ENCODE measurements around the gene TCTN1.

Gene TCTN1

DNA sequence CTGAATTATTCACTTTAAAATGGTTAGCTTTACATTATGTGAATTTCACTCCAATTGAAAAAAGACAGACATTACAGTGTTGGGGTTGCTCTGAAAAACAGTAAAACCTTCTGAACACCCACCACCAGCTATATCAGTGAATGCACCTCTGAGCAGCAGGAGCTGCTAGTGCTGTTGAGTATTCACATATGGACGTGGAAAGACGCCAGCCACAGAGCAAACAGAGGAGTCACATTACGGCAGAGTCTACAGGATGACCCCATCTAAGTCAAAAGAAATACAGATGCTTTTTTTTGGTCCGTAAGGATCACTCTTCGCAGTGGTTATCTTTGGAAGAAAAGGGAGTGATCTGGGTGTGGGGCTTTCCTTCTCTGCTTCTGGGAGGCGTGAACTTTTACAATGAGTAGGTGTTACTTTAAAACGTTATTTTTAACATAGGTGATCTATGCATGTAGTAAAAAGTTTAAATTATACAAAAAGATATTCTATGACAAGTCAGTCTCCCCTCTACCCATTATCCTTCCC is 70.4 kb downstream of the TCTN1 start:
- no peak overlapping the region for H2AFZ ChIP-seq (ENCODE audit: low read length)
- H2AK5ac ChIP-seq (ENCODE audit: low read depth, low read length): no peak overlapping the region
- no CpG with 5 or more reads among the region's 7 CpGs for WGBS, 2 donors (ENCODE audit: extremely low coverage in 2 of 2, insufficient read length in 2 of 2, insufficient replicate concordance in 1 of 2)
- H3K9me3 ChIP-seq (replicated peaks in 1 of 2; ENCODE audit: control insufficient read depth in 2 of 2, insufficient read depth in 1 of 2, low read depth in 1 of 2, low read length in 2 of 2): peaks cover 0 to 4% of the 10 kb centered on the region in 2 donors
- peaks cover 0 to 49% (median 10%) of the 10 kb centered on the region in 3 experiments for H3K27me3 ChIP-seq (ENCODE audit: control insufficient read depth in 3 of 3, insufficient read depth in 3 of 3, low read depth in 1 of 3, low read length in 3 of 3)
- no peak overlapping the region for H3K4me3 ChIP-seq (ENCODE audit: low read length in 2 of 2)
- no peak overlapping the region for H3K18ac ChIP-seq (ENCODE audit: low read length)
- H3K36me3 ChIP-seq (replicated peaks in 1 of 2; ENCODE audit: control insufficient read depth in 2 of 2, insufficient read depth in 2 of 2, low read length in 2 of 2): no peaks in the 10 kb centered on the region
- H3K14ac ChIP-seq (ENCODE audit: low read length): no peak overlapping the region
- no peak overlapping the region for H3K23ac ChIP-seq (ENCODE audit: low read depth, low read length, poor library complexity)
- no peak overlapping the region for H3K9ac ChIP-seq (ENCODE audit: low read depth, low read length, poor library complexity)
- H2BK15ac ChIP-seq (ENCODE audit: low read length): no peak overlapping the region
- no peak overlapping the region for H4K8ac ChIP-seq (ENCODE audit: low read depth, low read length)
- no peaks in the 10 kb centered on the region for H3K79me1 ChIP-seq (ENCODE audit: low read depth, low read length)
- H2BK12ac ChIP-seq (ENCODE audit: low read length): no peak overlapping the region
- H2BK5ac ChIP-seq (ENCODE audit: low read length): no peak overlapping the region
- no peak overlapping the region for H4K91ac ChIP-seq (ENCODE audit: low read depth, low read length, poor library complexity)
- H3K4me2 ChIP-seq (ENCODE audit: insufficient read depth, low read length, poor library complexity, severe bottlenecking): no peak overlapping the region
- H3K4me1 ChIP-seq (ENCODE audit: control insufficient read depth in 2 of 2, insufficient read depth in 1 of 2, low read depth in 1 of 2, low read length in 2 of 2): peaks cover 0 to 5% of the 10 kb centered on the region in 2 donors
- H3K4ac ChIP-seq (ENCODE audit: low read length): no peak overlapping the region
- DNase-seq (ENCODE audit: low spot score): no peak
- no peak overlapping the region for H3K27ac ChIP-seq (replicated peaks; ENCODE audit: low read length)
- no peak overlapping the region for H2BK120ac ChIP-seq (ENCODE audit: low read depth, low read length)

DNA sequence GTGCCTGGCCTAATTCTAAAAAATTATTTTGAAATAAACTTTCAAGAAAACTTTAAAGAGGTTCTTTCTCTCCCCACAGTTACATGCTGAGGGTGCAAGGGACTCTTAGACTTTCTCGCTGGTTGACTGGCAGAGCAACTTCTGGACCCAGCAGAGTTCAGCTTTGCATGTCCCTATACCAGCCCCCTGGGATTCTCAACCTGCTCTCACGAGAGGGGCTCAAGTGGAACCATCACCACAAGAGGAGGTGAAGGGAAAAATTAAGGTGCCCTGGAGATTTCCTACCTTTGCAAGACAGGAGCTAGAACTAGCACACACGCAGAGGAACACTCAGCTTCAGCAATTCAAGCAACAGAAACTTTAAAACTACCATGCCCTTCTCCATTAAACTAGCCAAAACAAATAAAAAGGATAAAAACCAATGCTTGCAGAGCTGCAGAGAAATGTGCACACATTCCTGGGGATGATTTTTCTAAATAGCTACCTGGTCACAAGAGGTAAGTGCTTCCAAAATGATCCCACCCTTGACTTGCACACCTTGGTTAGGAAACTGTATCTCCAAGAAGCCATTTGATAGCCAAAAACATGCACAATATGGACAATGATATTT is 72.5 kb downstream of the TCTN1 start:
- no peak for DNase-seq (ENCODE audit: low spot score)
- no CpG with 5 or more reads among the region's 3 CpGs for WGBS, 2 donors (ENCODE audit: extremely low coverage in 2 of 2, insufficient read length in 2 of 2, insufficient replicate concordance in 1 of 2)

DNA sequence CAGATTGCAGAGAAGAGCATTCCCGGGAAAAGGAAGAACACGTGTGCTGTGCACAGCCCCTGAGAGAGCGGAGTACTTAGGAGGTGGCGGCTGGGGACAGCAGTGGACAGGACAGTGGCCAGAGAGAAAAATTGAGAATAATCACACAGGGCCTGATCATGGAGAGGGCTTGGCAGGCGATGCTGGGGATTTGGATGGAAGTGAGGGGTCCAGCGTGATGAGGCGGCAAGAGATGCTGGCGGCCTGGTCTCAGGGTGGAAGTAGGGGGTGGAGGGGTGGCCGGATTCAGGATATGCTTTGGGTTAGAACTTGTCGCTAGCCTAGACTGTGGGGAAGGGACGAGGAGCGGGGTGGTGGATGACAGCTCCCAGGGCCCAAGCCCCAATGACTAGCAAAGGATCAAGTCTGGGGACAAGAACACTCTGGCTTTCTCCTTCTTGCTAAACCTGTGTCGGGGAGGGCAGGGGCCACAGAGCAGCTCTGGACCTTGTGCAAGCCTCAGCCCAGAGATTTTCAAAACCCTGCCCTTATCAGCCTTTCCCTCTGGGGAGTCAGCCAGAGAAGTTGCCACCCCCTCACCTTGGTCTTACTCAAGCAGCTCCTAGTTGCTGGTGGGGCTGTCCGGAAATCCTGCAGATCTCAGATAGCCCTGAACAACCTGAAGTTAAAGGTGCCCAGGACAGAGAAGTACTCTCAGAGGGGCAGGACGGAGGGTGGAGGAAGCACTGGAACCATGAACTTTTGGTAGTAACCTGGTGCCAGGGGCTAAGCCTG is 73.7 kb downstream of the TCTN1 start:
- DNase-seq (ENCODE audit: low spot score): no peak
- no peak overlapping the region for H3K23ac ChIP-seq (ENCODE audit: low read depth, low read length, poor library complexity)
- H2BK15ac ChIP-seq (ENCODE audit: low read length): peak overlapping the region; percentile 84
- no peak overlapping the region for H3K4me2 ChIP-seq (ENCODE audit: insufficient read depth, low read length, poor library complexity, severe bottlenecking)
- no peak overlapping the region for H2BK12ac ChIP-seq (ENCODE audit: low read length)
- no peaks in the 10 kb centered on the region for H3K36me3 ChIP-seq (replicated peaks in 1 of 2; ENCODE audit: control insufficient read depth in 2 of 2, insufficient read depth in 2 of 2, low read length in 2 of 2)
- H3K27me3 ChIP-seq (ENCODE audit: control insufficient read depth in 3 of 3, insufficient read depth in 3 of 3, low read depth in 1 of 3, low read length in 3 of 3): peaks cover 0 to 63% (median 10%) of the 10 kb centered on the region in 3 experiments
- H3K27ac ChIP-seq (replicated peaks; ENCODE audit: low read length): no peak overlapping the region
- H4K91ac ChIP-seq (ENCODE audit: low read depth, low read length, poor library complexity): no peak overlapping the region
- no peak overlapping the region for H3K18ac ChIP-seq (ENCODE audit: low read length)
- no peak overlapping the region for H3K9ac ChIP-seq (ENCODE audit: low read depth, low read length, poor library complexity)
- no peak overlapping the region for H3K14ac ChIP-seq (ENCODE audit: low read length)
- no peak overlapping the region for H3K4me3 ChIP-seq (ENCODE audit: low read length in 2 of 2)
- no peak overlapping the region for H4K8ac ChIP-seq (ENCODE audit: low read depth, low read length)
- H2AFZ ChIP-seq (ENCODE audit: low read length): no peak overlapping the region
- H3K79me1 ChIP-seq (ENCODE audit: low read depth, low read length): no peaks in the 10 kb centered on the region
- H3K4me1 ChIP-seq (ENCODE audit: control insufficient read depth in 2 of 2, insufficient read depth in 1 of 2, low read depth in 1 of 2, low read length in 2 of 2): peaks cover 0 to 13% of the 10 kb centered on the region in 2 donors
- no peak overlapping the region for H2BK120ac ChIP-seq (ENCODE audit: low read depth, low read length)
- no CpG with 5 or more reads among the region's 15 CpGs for WGBS, 2 donors (ENCODE audit: extremely low coverage in 2 of 2, insufficient read length in 2 of 2, insufficient replicate concordance in 1 of 2)
- peak overlapping the region; percentile 15 for H2AK5ac ChIP-seq (ENCODE audit: low read depth, low read length)
- H3K9me3 ChIP-seq (replicated peaks in 1 of 2; ENCODE audit: control insufficient read depth in 2 of 2, insufficient read depth in 1 of 2, low read depth in 1 of 2, low read length in 2 of 2): peaks cover 0 to 4% of the 10 kb centered on the region in 2 donors
- H3K4ac ChIP-seq (ENCODE audit: low read length): no peak overlapping the region
- no peak overlapping the region for H2BK5ac ChIP-seq (ENCODE audit: low read length)

More for the DNA sequence above, 72.5 kb downstream of the TCTN1 start:
- no peak overlapping the region for H2BK12ac ChIP-seq (ENCODE audit: low read length)
- H2BK5ac ChIP-seq (ENCODE audit: low read length): no peak overlapping the region
- no peak overlapping the region for H3K14ac ChIP-seq (ENCODE audit: low read length)
- no peak overlapping the region for H2AFZ ChIP-seq (ENCODE audit: low read length)
- H2BK15ac ChIP-seq (ENCODE audit: low read length): no peak overlapping the region
- H3K4me2 ChIP-seq (ENCODE audit: insufficient read depth, low read length, poor library complexity, severe bottlenecking): no peak overlapping the region
- no peak overlapping the region for H3K4ac ChIP-seq (ENCODE audit: low read length)
- peaks cover 0 to 4% of the 10 kb centered on the region in 2 donors for H3K9me3 ChIP-seq (replicated peaks in 1 of 2; ENCODE audit: control insufficient read depth in 2 of 2, insufficient read depth in 1 of 2, low read depth in 1 of 2, low read length in 2 of 2)
- H3K4me1 ChIP-seq (ENCODE audit: control insufficient read depth in 2 of 2, insufficient read depth in 1 of 2, low read depth in 1 of 2, low read length in 2 of 2): peaks cover 0 to 13% of the 10 kb centered on the region in 2 donors
- no peaks in the 10 kb centered on the region for H3K36me3 ChIP-seq (replicated peaks in 1 of 2; ENCODE audit: control insufficient read depth in 2 of 2, insufficient read depth in 2 of 2, low read length in 2 of 2)
- H3K23ac ChIP-seq (ENCODE audit: low read depth, low read length, poor library complexity): no peak overlapping the region
- no peak overlapping the region for H4K8ac ChIP-seq (ENCODE audit: low read depth, low read length)
- H3K4me3 ChIP-seq (ENCODE audit: low read length in 2 of 2): no peak overlapping the region
- no peak overlapping the region for H3K9ac ChIP-seq (ENCODE audit: low read depth, low read length, poor library complexity)
- H2AK5ac ChIP-seq (ENCODE audit: low read depth, low read length): no peak overlapping the region
- H3K79me1 ChIP-seq (ENCODE audit: low read depth, low read length): no peaks in the 10 kb centered on the region
- no peak overlapping the region for H2BK120ac ChIP-seq (ENCODE audit: low read depth, low read length)
- no peak overlapping the region for H4K91ac ChIP-seq (ENCODE audit: low read depth, low read length, poor library complexity)
- no peak overlapping the region for H3K18ac ChIP-seq (ENCODE audit: low read length)
- no peak overlapping the region for H3K27ac ChIP-seq (replicated peaks; ENCODE audit: low read length)
- H3K27me3 ChIP-seq (ENCODE audit: control insufficient read depth in 3 of 3, insufficient read depth in 3 of 3, low read depth in 1 of 3, low read length in 3 of 3): peaks cover 0 to 59% (median 10%) of the 10 kb centered on the region in 3 experiments

Measured in neuronal stem cell (in vitro differentiated cells).